Adipose tissue (tissue), 3 donors: ENCODE results near the gene CALN1. TPM values are rescaled to one million over a fixed set of nuclear protein-coding genes. Genes with fewer than 3 reads are reported as not detected.
"Not testable (repeated sequence)": the region's sequence is repeated elsewhere in the genome, so short reads cannot be mapped to it uniquely, and the experiment has no call there.

Source experiments
- H3K27ac ChIP-seq: one replicate; pipeline ENCODE4 v1.5.1; 2013; ENCODE audit warnings: low read depth, low read length
- WGBS, 3 donors: extraction: QIAGEN DNeasy Blood & Tissue Kit; methylation state at CpG; one replicate each; pipeline ENCODE4 v1.1.7; 2013; 5-methylcytosine and 5-hydroxymethylcytosine counted together
- polyA plus RNA-seq, 3 donors: library from polyadenylated mRNA; stranded (reverse); fragments of 200-250 nt; gene quantifications; one replicate each; pipeline ENCODE4 v1.2.3, GENCODE V29; 2013
- donor health status: healthy with polysubstance abuse.
- donor health status: Bipolar disorder and iron deficiency.
- donor health status: healthy.

The CALN1 gene
- polyA plus RNA-seq, 3 donors: 0.12 TPM; not detected in 2

DNA sequence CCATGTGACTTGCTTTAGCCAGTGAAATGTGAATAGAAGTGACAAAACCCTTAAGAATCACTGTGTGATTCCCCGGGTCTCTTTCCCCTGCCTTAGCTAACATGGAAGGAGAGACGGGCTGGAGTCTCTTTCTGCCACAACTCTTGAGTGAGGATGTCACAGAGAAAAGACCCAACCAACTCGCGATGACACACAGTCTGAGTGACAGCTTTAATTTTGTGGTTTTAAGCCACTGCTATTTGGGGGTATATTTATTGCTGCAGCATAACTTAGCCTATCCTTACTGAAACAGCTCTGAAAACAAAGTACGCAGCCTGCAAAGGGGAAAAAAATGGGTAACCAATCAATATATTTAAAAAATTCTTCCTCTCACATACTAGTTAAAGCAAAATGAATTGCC is 319.4 kb downstream of the CALN1 start:
- 84 to 91% (median 87%) methylated on average over 5 of the region's 5 CpGs for WGBS, 3 donors
- no peak overlapping the region for H3K27ac ChIP-seq

DNA sequence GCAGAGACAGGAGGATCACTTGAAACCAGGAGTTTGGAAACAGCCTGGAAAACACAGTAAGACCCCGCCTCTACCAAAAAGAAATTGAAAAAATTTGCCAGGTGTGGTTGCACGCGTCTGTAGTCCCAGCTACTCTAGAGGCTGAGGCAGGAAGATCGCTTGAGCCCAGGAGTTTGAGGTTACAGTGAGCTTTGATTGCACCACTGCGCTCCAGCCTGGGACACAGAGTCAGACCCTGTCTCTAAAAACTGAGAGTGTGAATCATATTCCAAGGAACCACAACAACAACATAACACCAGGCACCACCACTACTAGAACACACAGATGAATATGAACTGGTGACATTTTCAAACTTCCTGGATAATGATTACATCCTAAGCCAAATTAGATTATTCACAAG is 324.2 kb downstream of the CALN1 start:
- 84 to 95% (median 85%) methylated on average over 5 of the region's 5 CpGs for WGBS, 3 donors
- H3K27ac ChIP-seq: no peak overlapping the region

DNA sequence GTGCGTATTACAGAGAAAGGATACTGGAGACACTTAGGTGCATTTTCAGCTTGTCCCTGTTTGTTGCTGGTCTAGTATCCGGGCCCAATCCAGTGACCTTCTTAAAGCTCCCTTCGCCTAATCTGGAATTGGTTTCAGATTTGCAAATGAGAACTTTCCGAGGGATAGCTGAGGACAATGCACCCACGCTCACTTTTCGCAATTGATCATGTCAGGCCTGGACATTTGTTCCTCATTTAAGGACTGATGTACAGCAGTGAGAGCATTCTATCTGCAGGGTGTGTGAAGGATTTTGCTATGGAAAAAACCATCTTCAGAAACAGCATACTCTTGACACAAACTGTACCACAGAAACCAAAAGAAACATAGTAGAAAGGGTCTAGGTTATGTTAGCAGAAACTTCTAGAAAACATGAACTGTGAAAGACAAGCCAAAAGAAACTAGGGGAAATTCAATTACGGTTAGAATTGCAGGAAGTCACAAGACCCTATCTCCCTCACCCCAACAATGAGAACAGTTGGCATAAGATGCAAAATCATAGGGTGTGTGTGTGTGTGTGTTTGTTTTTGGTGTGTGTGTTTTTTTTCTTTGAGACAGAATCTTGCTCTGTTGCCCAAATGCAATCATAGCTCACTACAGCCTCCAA is 331.1 kb downstream of the CALN1 start:
- no peak overlapping the region for H3K27ac ChIP-seq
- 53 to 66% (median 60%) methylated on average over 7 of the region's 7 CpGs for WGBS, 3 donors

DNA sequence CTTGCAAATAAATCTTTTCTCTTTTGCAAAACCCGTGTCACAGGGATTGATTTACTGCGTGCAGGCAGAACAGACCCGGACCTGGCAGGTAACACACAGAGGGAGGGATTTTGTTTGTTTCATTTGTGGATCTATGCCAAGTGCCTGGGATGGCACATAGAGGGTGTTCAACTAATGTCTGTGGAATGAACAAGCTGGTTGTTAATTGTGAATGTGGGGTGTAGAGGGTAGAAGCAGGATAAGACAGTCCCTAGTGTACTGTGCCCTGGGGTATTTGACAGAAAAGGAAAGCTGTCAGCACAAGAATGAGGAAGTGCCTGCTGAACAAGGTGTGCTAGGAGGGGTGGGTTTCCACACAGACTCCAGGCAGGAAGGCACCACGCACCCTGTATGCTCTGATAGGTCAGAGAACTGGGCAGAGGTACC is 331.8 kb downstream of the CALN1 start:
- H3K27ac ChIP-seq: no peak overlapping the region
- WGBS, 3 donors: 15 to 44% (median 32%) methylated on average over 4 of the region's 4 CpGs

DNA sequence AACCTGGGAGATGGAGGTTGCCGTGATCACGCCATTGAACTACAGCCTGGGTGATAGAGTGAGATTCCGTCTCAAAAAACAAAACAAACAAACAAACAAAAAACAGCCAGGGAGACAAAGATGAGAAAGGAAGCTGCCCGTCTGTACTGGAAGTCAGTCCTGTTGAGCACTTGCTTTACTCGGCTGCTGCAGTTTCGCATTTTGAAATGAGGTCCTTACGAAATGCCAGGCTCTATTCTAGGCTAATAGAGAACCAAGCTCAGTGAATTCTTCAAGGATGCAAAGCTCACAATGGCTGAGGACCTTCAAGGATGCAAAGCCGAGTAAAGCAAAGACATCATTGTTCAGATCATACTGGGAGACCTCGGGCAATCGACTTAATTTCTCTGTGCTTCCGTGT is 333.3 kb downstream of the CALN1 start:
- WGBS, 3 donors: 83 to 89% (median 85%) methylated on average over 11 of the region's 11 CpGs
- no peak overlapping the region for H3K27ac ChIP-seq

DNA sequence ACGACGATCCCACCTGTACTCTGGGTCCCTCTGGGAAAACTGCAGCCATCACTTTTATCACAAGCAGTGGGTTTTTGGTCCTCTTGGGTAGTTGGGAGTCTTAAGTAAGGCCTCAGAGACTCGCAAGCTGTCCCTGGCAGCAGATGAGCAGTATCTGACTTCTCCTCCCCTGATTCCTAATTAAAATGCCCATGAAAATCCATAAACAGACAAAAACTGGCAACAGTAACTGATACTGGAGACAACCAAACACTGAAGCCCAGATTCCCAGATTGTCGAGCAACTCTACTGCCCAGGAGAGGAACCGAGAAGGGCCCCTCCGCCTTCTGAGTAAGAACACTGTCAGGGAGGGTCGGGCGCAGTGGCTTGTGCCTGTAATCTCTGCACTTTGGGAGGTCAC is 333.8 kb downstream of the CALN1 start:
- 90 to 92% (median 91%) methylated on average over 8 of the region's 8 CpGs for WGBS, 3 donors
- H3K27ac ChIP-seq: no peak overlapping the region

DNA sequence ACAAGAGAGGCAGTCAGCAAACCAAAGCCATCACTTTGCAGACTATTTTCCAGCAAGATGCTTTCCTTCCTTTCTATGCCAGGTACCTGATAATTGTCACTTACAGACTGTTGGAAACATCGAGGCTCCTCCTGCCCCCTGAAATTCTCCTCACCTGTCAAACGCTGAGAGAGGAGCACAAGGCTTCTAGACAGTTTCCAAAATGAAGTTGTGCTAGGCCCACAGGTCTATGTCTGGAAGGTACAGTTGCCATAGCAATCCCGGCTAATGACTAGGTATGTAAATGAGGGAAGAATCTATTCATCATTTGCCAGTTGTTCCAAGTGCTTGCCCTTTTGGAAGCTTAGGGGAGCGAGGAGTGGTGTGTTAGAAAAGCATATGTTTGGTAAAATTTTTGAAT is 334.4 kb downstream of the CALN1 start:
- H3K27ac ChIP-seq: no peak overlapping the region
- 81 to 87% (median 84%) methylated on average over 4 of the region's 4 CpGs for WGBS, 3 donors

DNA sequence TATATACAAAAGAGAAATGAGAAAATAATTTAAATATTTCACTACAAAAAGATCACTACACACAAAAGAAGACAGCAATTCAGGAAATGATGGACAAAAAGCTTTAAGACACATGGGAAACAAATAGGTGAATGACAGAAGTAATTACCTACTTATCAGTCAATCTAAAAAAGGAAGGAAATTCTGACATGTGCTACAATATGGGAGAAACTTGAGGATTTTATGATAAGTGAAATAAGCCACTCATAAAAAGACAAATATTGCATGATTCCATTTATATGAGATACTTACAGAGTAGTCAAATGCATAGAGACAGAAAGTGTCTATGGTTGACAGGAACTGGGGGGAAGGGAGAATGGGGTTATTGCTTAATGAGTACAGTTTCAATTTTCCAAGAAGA is 339.2 kb downstream of the CALN1 start:
- no peak overlapping the region for H3K27ac ChIP-seq

DNA sequence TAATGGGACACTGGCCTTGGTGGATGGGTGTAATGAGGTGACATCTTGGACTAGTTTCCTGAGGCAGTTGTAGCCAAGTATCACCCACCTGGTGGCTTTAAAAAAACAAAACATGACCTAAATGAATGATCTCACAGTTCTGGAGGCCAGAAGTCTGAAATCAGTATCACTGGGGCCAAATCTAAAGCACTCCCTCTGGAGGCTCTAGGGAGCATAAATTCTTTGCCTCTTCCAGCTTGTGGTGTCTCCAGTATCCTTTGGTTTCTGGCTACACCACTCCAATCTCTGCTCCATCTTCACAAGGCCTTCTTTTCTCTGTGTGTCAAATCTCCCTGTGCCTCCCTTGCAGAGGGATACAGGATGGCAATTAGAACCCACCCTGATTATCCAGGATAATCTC is 342.9 kb downstream of the CALN1 start:
- H3K27ac ChIP-seq: no peak overlapping the region

DNA sequence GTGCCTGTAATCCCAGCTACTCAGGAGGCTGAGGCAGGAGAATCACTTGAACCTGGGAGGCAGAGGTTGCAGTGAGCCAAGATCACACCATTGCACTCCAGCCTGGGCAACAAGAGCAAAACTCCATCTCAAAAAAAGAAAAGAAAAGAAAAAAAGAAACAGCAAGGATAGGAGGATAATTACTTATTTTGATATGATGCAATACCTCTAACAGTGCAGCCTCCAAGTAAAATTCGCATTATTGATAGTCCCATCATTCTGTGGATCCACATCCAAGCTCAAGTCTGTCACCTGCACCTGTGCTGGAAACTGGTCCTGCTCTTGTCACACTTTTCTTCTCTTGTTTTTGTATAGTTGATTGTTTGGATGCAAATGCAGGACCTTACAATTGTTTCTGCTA is 346.4 kb downstream of the CALN1 start:
- not testable (repeated sequence) for H3K27ac ChIP-seq

DNA sequence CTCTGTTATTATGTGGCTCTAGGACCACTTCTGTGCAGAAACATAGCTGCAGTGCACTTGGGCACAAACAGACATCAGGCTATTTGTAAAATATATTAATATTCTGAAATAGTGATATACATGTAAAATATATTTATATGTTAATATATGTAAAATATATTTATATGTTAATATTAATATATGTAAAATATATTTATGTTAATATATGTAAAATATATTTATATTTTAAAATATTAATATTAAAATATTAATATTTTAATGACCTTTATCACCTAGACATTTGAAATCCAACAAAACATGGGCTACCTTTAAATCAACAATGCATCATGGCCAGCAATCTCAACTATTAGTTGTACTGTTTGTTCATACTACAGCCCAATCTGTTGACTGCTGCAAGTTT is 347.2 kb downstream of the CALN1 start:
- H3K27ac ChIP-seq: no peak overlapping the region

More for the DNA sequence above, 346.4 kb downstream of the CALN1 start:
- 88 to 95% (median 90%) methylated on average over 1 of the region's 1 CpG for WGBS, 3 donors

DNA sequence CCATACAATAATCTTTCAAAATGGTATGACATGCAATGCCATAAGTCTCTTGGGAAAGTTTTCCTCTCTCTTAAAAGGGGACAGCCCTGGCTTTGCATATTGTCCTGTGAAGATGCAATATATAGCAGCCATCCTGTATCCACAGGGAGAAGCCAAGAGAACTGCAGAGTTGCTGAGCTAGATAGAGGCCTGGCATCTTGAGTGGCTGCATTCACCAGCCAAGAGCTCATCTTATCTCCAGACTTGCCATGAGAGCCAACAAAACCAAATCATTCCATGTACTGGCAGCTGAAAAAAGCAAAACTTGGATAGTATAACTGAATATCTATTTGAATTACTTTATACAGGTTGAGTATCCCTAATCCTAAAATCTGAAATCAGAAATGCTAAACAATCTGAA is 348.8 kb downstream of the CALN1 start:
- no peak overlapping the region for H3K27ac ChIP-seq

DNA sequence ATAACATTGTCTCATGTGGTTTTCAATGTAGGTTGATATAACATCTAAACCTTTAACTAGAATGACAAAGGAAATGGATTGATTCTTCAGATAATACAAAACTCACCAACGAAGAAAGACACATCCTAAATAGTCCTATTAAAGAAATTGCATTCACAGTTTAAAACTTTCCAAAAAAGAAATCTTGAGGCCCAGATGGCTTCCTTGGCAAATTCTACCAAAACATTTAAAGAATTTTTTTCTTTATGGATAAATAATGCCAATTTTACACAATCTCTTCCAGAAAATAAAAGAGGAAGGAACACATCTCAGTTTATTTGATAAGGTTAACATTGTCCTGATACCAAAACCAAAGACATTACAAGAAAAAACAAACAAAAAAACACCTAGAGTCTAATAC is 349.5 kb downstream of the CALN1 start:
- WGBS, 3 donors: 60 to 77% (median 64%) methylated on average over 1 of the region's 1 CpG
- H3K27ac ChIP-seq: no peak overlapping the region

DNA sequence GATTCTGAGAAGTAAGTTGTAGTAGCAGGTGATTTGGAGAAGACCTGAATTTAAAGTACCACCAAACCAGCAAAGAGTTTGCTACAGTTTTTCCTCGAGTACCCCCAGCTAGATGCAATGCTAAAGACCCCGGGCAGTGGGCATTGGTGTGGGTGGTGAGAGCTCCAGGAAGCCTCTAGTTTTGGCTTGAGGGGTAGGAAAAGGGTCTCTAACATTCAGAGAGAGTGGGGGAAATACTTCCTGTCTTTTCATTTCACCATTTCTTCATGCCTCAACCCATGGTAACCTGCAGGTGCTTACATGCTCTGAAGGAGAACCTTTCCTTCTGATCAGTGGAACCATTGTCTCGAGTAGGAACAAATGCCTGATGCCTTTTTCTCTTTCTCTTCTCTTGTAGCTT is 352.2 kb downstream of the CALN1 start:
- no peak overlapping the region for H3K27ac ChIP-seq
- WGBS, 3 donors: 68 to 74% (median 70%) methylated on average over 3 of the region's 3 CpGs

DNA sequence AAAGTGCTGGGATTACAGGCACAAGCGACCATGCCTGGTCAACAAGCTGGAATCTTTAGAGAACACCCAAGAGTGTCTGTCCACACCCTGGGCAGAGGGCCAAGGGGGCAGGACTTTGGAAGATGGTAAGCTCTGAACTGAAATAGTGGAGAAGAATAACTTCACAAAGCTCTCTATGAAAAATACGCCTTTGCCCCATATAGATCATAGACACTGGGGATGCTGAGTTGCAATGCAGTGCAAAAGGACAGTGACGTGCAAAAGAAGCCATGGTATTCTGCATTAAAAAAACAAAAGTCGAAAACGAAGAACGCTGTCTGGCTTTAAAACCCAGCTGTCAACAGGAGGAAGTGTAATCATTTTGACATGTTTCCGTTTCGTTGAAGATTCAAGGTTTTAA is 353.6 kb downstream of the CALN1 start:
- 41 to 72% (median 49%) methylated on average over 8 of the region's 8 CpGs for WGBS, 3 donors
- H3K27ac ChIP-seq: no peak overlapping the region

DNA sequence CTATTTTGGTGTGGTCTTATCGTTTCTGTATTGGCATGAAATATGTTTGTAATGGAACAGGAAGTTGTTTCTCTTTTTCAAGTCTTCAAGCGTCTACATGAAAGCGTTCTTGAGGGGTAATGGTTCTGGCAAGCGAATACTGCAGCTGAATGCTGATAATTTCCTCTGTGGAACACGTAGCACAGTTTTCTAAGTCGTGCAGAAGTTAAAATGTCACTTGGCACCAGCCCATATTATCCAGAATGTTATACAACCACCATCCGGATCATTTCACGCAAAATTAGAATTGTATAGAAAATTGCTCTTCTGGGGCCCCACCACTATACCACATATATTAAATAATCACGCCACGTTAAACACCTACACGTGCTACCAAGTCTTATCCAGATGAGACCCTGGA is 354.3 kb downstream of the CALN1 start:
- WGBS, 3 donors: 44 to 73% (median 56%) methylated on average over 11 of the region's 11 CpGs
- no peak overlapping the region for H3K27ac ChIP-seq

DNA sequence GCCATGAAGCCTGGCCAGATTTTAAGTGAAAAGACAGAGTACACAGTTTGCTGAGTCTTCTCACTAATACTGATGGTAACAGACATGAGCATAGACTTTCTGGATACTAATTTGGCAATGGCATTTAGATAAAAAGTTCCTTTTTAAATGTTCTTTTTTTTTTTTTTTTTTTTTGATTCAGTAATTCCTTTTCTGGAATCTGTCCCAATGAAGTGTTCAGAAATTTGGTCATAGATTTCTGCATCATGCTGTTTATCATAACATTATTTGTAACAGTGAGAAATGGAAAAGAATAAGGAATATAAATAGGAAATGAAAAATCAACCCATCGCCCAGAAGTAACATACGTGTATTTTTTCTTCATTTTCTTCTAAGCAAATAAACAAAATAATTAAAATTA is 354.9 kb downstream of the CALN1 start:
- 89 to 92% (median 92%) methylated on average over 2 of the region's 2 CpGs for WGBS, 3 donors
- no peak overlapping the region for H3K27ac ChIP-seq

DNA sequence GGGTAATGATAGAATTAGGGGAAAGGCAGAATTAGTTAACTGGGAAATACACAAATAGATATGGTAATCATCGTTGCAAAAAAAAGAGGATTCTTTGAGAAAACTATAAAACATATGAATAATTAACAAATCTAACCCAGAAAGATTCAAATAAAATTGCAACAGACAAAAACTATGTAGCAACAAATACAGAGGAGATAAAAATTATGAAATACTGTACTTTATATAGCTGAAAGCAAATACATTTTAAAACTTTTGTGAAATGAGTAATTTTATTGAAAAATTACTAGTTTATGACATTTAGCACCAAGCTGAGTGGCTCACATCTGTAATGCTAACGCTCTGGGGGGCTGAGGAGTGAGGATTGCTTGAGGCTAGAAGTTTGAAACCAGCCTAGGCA is 356.7 kb downstream of the CALN1 start:
- 62 to 72% (median 72%) methylated on average over 2 of the region's 2 CpGs for WGBS, 3 donors
- H3K27ac ChIP-seq: no peak overlapping the region

DNA sequence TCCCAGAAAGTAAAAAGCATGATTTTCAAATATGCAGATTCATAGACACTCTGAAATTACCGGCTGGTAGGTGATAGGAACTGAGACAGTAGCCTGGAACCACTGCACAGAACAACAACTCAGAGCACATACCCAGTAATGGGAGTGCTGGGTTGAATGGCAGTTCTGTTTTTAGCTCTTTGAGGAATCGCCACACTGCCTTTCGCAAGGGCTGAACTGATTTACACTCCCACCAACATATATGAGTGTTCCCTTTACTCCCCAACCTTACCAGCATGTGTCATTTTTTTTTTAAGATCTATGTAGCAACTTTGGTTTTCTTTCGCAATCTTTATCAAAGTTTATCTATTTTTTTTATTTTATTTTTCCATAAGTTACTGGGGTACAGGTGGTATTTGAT is 358.8 kb downstream of the CALN1 start:
- no peak overlapping the region for H3K27ac ChIP-seq
- 56 to 94% (median 73%) methylated on average over 4 of the region's 4 CpGs for WGBS, 3 donors

DNA sequence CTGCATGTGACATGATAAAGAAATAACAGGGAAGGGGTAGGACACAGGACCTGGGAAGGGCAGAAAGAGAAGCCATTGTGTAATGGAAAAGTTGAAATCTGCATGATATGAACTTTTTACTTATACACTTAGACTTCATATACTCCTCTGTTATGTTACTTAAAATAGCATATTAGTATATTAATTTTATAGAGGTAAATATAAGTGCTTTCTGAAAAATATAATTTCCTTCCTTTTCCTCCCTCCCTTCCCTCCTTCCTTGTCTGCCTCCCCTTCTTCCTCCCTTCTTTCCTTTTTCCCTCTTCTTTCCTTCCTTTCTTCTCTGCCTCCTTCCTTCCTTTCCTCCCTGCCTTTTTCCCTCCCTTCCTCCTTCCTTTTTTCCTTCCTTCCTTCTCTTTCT is 363.7 kb downstream of the CALN1 start:
- H3K27ac ChIP-seq: no peak overlapping the region

DNA sequence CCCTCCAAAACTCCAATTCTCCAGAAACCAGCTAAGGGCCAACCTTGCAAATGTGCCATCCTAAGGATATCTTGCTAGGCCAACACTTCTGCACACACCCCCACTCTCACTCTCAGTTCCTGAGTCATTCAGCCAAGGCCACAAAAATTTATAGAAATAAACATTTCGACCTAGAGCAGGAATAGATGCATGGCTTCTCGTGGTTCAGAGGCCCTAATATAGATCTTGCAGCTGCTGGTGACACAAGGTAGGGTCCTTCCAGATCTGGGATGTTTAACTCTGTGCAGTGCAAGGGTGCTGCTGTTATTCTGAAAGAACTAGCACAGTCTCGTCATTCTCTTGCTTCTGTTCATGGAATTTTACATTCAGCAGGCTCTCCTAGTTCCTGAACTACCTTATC is 369.3 kb downstream of the CALN1 start:
- 52 to 59% (median 52%) methylated on average over 3 of the region's 3 CpGs for WGBS, 3 donors
- H3K27ac ChIP-seq: no peak overlapping the region
